ENCODE measurements around the gene ISY1.
"Not testable (repeated sequence)": the region's sequence is repeated elsewhere in the genome, so short reads cannot be mapped to it uniquely, and the experiment has no call there.

The ISY1 gene
- total RNA-seq = 20.1 to 28.7 reads per million in 2 donors

GRCh38 chr3:129160891-129161859 lies at the start of gene ISY1:
Gene ISY1 (minus strand): TSS chr3:129161063. CDS start chr3:129160975, 88 bp downstream.
- DNase-seq = peak; percentile 65 to 98 (median 82)

- DNase-seq = no peak
These were observed 46.6 kb upstream of the ISY1 start for GRCh38 chr3:129207479-129207878.

GRCh38 chr3:129205109-129205832 lies 44.4 kb upstream of the ISY1 start:
- DNase-seq = no peak

- no peak for DNase-seq
These were observed 43.6 kb upstream of the ISY1 start for GRCh38 chr3:129204473-129204872.

- DNase-seq = no peak
These were observed 38.5 kb upstream of the ISY1 start for GRCh38 chr3:129199366-129199765.

GRCh38 chr3:129197321-129197720 lies 36.5 kb upstream of the ISY1 start:
- DNase-seq = no peak

DNA sequence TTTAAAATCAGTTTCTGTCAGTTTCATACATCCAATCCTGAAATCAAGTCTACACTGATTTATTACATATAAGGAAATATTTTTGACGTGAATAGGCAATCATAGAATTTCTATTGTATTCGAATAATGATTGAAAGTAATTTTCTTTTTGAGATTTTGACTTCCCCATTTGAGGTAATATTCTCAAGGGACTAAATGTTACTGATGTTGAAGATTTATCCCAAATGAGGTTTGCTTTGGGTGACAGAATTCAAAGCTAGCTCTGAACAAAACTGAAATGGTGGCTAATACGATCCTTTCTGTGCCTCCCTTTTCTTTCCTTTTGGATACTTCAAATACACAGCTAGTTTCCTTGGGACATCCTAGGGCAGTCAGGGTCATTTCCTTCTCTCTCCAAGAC lies 35.7 kb upstream of the ISY1 start:
- DNase-seq = no peak

GRCh38 chr3:129195731-129196256 lies 34.9 kb upstream of the ISY1 start:
- DNase-seq = no peak

DNA sequence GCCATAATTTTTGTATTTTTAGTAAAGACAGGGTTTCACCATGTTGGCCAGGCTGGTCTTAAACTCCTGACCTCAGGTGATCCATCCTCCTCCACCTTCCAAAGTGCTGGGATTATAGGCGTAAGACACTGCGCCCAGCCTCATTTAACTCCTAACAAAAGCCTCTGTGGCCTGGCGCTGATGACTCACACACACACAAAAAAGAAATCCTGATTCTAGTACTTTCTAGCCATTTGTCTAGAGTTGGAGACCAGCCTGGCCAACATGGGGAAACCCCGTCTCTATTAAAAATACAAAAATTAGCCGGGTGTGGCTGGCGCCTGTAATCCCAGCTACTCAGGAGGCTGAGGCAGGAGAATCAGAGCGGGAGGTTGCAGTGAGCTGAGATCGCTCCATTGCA lies 28.9 kb upstream of the ISY1 start:
- DNase-seq = not testable (repeated sequence)

DNA sequence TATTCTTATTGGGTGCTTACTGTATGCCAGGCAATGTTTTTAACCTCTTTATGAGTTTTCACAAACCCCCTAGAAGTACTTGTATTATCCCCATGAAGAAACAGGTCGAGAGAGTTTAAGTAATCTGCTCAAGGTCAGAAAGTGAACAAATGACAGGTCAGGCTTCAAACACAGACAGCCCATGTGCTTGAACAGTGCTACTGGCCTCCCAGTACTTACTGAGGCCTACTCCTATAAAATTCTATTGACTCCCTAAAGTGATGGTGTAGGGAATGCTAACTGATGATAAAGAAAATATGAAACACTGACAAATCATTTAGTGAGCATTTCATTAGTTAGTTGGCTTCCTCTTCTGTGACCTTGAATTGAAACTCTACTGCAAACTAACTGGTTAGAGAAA lies 27.0 kb upstream of the ISY1 start:
- no peak for DNase-seq

GRCh38 chr3:129185783-129186182 lies 24.9 kb upstream of the ISY1 start:
- no peak for DNase-seq

DNA sequence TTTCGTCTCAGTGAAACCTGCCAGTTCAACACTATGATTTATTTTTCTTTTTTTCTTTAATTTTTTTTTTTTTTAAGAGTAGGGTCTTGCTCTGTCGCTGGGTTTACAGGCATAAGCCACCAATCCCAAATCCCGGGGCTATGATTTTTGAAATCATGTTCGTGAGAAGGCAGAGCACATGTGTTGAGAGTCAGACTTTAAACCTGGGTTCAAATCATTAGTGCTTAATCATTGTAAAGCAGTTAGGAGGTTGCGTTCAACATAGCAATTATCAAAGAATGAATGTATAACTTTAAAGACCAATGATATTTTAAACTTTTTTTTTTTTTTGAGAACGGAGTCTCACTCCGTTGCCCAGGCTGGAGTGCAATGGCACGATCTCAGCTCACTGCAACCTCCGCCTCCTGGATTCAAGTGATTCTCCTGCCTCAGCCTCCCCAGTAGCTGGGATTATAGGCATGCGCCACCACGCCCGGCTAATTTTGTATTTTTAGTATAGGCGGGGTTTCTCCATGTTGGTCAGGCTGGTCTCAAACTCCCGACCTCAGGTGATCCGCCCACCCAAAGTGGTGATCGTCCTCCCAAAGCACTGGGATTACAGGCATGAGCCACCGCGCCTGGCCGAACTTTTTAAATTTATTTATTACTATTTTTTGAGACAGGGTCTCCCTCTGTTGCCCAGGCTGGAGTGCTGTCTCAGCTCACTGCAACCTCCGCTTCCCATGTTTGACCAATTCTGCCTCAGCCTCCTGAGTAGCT lies 24.1 kb upstream of the ISY1 start:
- not testable (repeated sequence) for DNase-seq

- DNase-seq = peak in 1 of 5 experiments; percentile 7
These were observed 23.5 kb upstream of the ISY1 start for GRCh38 chr3:129184396-129184657.

- DNase-seq = peak; percentile 84 to 98 (median 88)
These were observed 22.9 kb upstream of the ISY1 start, which contains the start of gene CNBP for GRCh38 chr3:129183569-129184395. Gene CNBP (minus strand): TSS chr3:129183896. CDS start chr3:129171757, 12,139 bp downstream.

DNA sequence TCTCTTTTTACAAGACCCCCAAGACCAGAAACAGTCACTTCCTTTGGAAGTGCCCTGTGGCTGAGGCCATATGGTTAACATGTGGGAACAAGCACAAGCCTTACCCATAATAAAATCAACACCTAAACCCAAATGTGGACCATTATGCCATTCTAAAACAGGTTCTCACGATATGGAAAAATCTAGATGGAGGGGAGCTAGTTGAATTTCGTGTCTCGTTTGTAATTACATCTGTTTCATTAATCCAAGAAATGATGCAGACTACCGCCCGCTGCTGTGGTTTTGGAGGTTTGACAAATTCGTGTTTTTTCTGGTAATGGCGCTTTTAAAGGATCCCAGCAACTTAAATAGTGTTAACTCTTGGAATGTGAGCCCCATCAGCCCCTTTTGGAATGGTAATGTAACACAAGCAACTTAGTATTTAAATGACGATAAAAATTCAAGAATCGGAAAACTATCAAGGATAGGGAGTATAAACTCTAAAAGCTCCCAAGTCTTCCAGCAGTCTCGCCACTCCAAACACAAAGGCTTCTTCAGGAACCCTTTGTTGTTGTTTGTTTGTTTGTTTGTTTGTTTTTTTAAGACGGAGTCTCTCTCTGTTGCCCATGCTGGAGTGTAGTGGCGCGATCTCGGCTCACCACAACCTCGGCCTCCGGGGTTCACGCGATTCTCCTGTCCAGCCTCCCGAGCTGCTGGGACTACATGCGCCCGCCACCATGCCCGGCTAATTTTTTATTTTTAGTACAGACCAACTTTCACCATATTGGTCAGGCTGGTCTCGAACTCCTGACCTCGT lies 21.7 kb upstream of the ISY1 start:
- DNase-seq = peak in 3 of 5 experiments; percentile 13 to 49 (median 33)

DNA sequence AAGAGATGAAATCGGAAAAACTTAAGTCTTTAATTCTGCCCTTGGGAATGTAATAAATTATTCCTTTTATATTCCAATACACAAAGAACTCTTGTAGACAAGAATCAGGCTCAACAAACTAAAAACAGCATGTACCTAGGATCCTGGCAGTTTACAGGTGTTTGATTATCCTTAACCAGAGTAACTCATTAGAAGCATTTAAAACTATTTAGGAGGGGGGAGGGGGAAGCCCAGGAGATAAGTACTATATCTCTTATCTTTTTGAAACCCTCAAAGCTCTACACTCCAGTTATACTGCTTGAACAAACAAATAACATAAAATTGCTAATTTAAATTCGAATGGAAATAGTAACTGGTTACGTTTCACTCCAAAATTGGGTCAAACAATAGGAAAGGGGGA lies 21.0 kb upstream of the ISY1 start:
- no peak for DNase-seq

- no peak for DNase-seq
These were observed 19.6 kb upstream of the ISY1 start for GRCh38 chr3:129180461-129180860.

DNA sequence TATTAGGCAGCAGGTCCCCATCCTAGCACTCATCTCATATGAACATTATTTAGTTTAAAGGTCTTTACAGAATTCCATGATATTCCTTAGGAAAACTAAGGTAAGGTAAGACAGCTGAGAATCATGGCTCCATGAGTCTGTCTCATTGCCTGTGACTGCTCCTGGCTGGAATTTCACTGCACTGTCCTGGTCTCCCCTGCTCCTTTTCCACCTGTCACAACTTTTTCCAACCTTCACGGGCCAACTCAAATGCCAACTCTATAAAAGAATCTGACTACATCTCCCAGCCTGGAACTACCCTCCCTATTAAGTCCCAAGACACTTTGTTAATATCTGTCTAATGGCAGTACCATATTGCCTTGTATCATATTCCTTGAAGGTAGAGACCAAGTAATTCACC lies 15.2 kb upstream of the ISY1 start:
- no peak for DNase-seq

GRCh38 chr3:129173725-129174124 lies 12.9 kb upstream of the ISY1 start:
- DNase-seq = no peak

DNA sequence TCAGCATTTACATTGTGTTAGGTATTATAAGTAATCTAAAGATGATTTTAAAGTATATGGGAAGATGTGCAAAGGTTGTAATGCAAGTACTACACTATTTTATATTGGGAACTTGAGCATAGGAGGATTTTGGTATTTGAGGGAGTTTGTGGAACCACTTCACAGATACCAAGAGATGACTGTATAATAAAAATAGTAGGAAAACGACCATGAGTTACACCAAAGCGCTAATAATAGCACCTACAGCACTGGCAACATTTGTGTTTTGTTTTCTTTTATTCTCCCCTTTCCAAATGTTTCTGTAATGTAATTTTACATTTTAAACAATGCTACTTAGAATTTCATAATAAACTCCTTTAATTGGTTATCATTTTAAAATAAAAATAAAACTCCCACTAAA lies 12.3 kb upstream of the ISY1 start:
- DNase-seq = no peak

Data from T-helper 2 cell (primary cell).